Liver (tissue), 9 donors: ENCODE results near the gene RERE. TPM values are rescaled to one million over a fixed set of nuclear protein-coding genes. Genes with fewer than 3 reads are reported as not detected.

Experiments
- DNase-seq: peaks from one replicate; pipeline ENCODE4 v3.0.0-alpha.2; 2017; ENCODE audit warnings: low spot score
- H3K27ac ChIP-seq, 2 donors: one replicate each; pipeline ENCODE4 v1.7.0; 2013; ENCODE audit warnings: inconsistent platforms in 2 of 2, low read length in 2 of 2, control low read depth in 1 of 2, low read depth in 1 of 2, mild to moderate bottlenecking in 1 of 2
- H3K27me3 ChIP-seq, 4 donors: one replicate each; pipeline versions ENCODE4 v1.6.1 to v1.7.0; 2013; ENCODE audit warnings: low read length in 3 of 4, inconsistent platforms in 1 of 4, mild to moderate bottlenecking in 1 of 4, moderate library complexity in 1 of 4; ENCODE audit not compliant: control insufficient read depth in 4 of 4, insufficient read depth in 4 of 4
- H3K36me3 ChIP-seq, 4 donors: one replicate each; pipeline versions ENCODE4 v1.6.1 to v1.7.0; 2013; ENCODE audit warnings: low read length in 3 of 4, mild to moderate bottlenecking in 3 of 4, low read depth in 1 of 4, moderate library complexity in 1 of 4; ENCODE audit not compliant: control insufficient read depth in 4 of 4, insufficient read depth in 3 of 4
- H3K4me1 ChIP-seq, 4 donors: one replicate each; pipeline versions ENCODE4 v1.6.1 to v1.7.0; 2013; ENCODE audit warnings: low read length in 3 of 4, mild to moderate bottlenecking in 3 of 4, moderate library complexity in 1 of 4; ENCODE audit not compliant: control insufficient read depth in 4 of 4, insufficient read depth in 4 of 4
- H3K4me3 ChIP-seq, 3 donors: one replicate each; pipeline versions ENCODE4 v1.6.1 to v1.7.0; 2013; ENCODE audit warnings: low read length in 3 of 3, control low read depth in 1 of 3, low read depth in 1 of 3, mild to moderate bottlenecking in 1 of 3
- H3K9ac ChIP-seq, 2 donors: one replicate each; pipeline ENCODE4 v1.7.0; 2013; ENCODE audit warnings: low read length in 2 of 2, mild to moderate bottlenecking in 2 of 2, moderate library complexity in 2 of 2, control low read depth in 1 of 2, low read depth in 1 of 2
- H3K9me3 ChIP-seq, 4 donors: one replicate each; pipeline versions ENCODE4 v1.6.1 to v1.7.0; 2013; ENCODE audit warnings: low read length in 3 of 4; ENCODE audit not compliant: control insufficient read depth in 4 of 4
- ATF3 ChIP-seq: IDR thresholded peaks from 2 replicates; pipeline ENCODE4 v1.6.1; 2016; ENCODE audit warnings: antibody characterized with exemption
- CTCF ChIP-seq: fragments of 150-350 bp; IDR thresholded peaks from 2 replicates; pipeline ENCODE4 v1.5.1; 2017; ENCODE audit warnings: improper control_type of control experiment, low read depth, low read length; ENCODE audit not compliant: missing input control
- EGR1 ChIP-seq, 2 donors: IDR thresholded peaks; 2 replicates each; pipeline ENCODE4 v1.6.1; 2016 to 2018; ENCODE audit warnings: antibody characterized with exemption in 2 of 2, low read depth in 2 of 2
- FOXA1 ChIP-seq: IDR thresholded peaks from 2 replicates; pipeline ENCODE4 v1.6.1; 2016; ENCODE audit warnings: antibody characterized with exemption
- FOXA2 ChIP-seq: IDR thresholded peaks from 2 replicates; pipeline ENCODE4 v1.6.1; 2016; ENCODE audit warnings: antibody characterized with exemption
- GABPA ChIP-seq, 2 donors: IDR thresholded peaks in 1 of 2; conservative IDR thresholded peaks in 1 of 2; 2 replicates each; pipeline ENCODE4 v1.6.1; 2016; ENCODE audit warnings: antibody characterized with exemption in 2 of 2, mild to moderate bottlenecking in 1 of 2, moderate library complexity in 1 of 2
- HNF4A ChIP-seq, 2 donors: conservative IDR thresholded peaks; 2 replicates each; pipeline ENCODE4 v1.6.1; 2016; ENCODE audit warnings: antibody characterized with exemption in 2 of 2, mild to moderate bottlenecking in 2 of 2
- HNF4G ChIP-seq: IDR thresholded peaks from 2 replicates; pipeline ENCODE4 v1.6.1; 2016; ENCODE audit warnings: antibody characterized with exemption
- JUND ChIP-seq, 2 donors: IDR thresholded peaks; 2 replicates each; pipeline ENCODE4 v1.6.1; 2016; ENCODE audit warnings: antibody characterized with exemption in 2 of 2
- MAX ChIP-seq: IDR thresholded peaks from 2 replicates; pipeline ENCODE4 v1.6.1; 2016; ENCODE audit warnings: antibody characterized with exemption
- NR2F2 ChIP-seq: IDR thresholded peaks from 2 replicates; pipeline ENCODE4 v1.6.1; 2016; ENCODE audit warnings: antibody characterized with exemption
- RAD21 ChIP-seq, 2 donors: IDR thresholded peaks; 2 replicates each; pipeline ENCODE4 v1.6.1; 2016; ENCODE audit warnings: antibody characterized with exemption in 2 of 2, mild to moderate bottlenecking in 2 of 2
- REST ChIP-seq: IDR thresholded peaks from 2 replicates; pipeline ENCODE4 v1.6.1; 2016; ENCODE audit warnings: antibody characterized with exemption, mild to moderate bottlenecking
- RXRA ChIP-seq, 2 donors: IDR thresholded peaks; 2 replicates each; pipeline ENCODE4 v1.6.1; 2017 to 2018; ENCODE audit warnings: antibody characterized with exemption in 2 of 2, mild to moderate bottlenecking in 1 of 2
- SP1 ChIP-seq: IDR thresholded peaks from 2 replicates; pipeline ENCODE4 v1.6.1; 2018; ENCODE audit warnings: antibody characterized with exemption, mild to moderate bottlenecking
- TAF1 ChIP-seq: conservative IDR thresholded peaks from 2 replicates; pipeline ENCODE4 v1.6.1; 2016; ENCODE audit warnings: antibody characterized with exemption, mild to moderate bottlenecking
- YY1 ChIP-seq: IDR thresholded peaks from 2 replicates; pipeline ENCODE4 v1.6.1; 2016; ENCODE audit warnings: antibody characterized with exemption, mild to moderate bottlenecking
- ZBTB33 ChIP-seq: IDR thresholded peaks from 2 replicates; pipeline ENCODE4 v1.6.1; 2016; ENCODE audit warnings: antibody characterized with exemption
- WGBS: extraction: QIAGEN DNeasy Blood & Tissue Kit; methylation state at CpG from one replicate; pipeline ENCODE4 v1.1.7; 2013; 5-methylcytosine and 5-hydroxymethylcytosine counted together
- polyA plus RNA-seq, 2 donors: library from polyadenylated mRNA; stranded (reverse) in 1 of 2; unstranded in 1 of 2; fragments of 200-250 nt in 1 of 2; fragments of >200 nt in 1 of 2; fragmentation: Nextera tagmentation in 1 of 2; extraction: Ambion mirVana in 1 of 2; gene quantifications; one replicate each; pipeline versions ENCODE4 v1.2.1 to v1.2.3, GENCODE V29; 2013 to 2015
- total RNA-seq, 2 donors: library from RNA; depleted of rRNA; stranded (reverse); fragments of >200 nt; gene quantifications; one replicate each; pipeline ENCODE4 v1.2.3, GENCODE V29; 2014
- donor health status: healthy.
- donor health status: healthy.
- donor health status: healthy.
- donor health status: healthy.
- donor health status: healthy.

RERE gene
- total and polyA plus RNA-seq, 4 donors: 9.8 to 49.1 (median 24.8) TPM

- WGBS: under 1% methylated on average over 88 of the region's 88 CpGs
- DNase-seq: peak; percentile 82
- peaks cover 3 to 23% (median 19%) of the 10 kb centered on the region in 4 donors for H3K4me1 ChIP-seq
- H3K4me3 ChIP-seq: peak overlapping the region; percentile 57 to 94 (median 68)
- no peaks in the 10 kb centered on the region for H3K9me3 ChIP-seq
- no peaks in the 10 kb centered on the region for H3K36me3 ChIP-seq
- peak overlapping the region; percentile 51 to 75 for H3K9ac ChIP-seq
- H3K27ac ChIP-seq: peak overlapping the region; percentile 73 to 87
- TF ChIP-seq HNF4G (peak; percentile 9), ZBTB33 (no peak), FOXA2 (no peak), EGR1 (IDR thresholded peaks at IDR 0.05; ENCODE audit: low read depth in 2 of 2) (no peak), REST (no peak), MAX (peak; percentile 15), HNF4A (conservative IDR thresholded peaks at IDR 0.05) (no peak), NR2F2 (peak; percentile 20), SP1 (peak; percentile 40), CTCF (peak; percentile 8), JUND (IDR thresholded peaks at IDR 0.05) (no peak), GABPA (IDR thresholded peaks at IDR 0.05 in 1 of 2, conservative IDR thresholded peaks at IDR 0.05 in 1 of 2) (peak in 1 of 2 donors; percentile 60), FOXA1 (no peak), RAD21 (IDR thresholded peaks at IDR 0.05) (peak; percentile 29 to 34), TAF1 (peak; percentile 28), ATF3 (no peak), YY1 (peak; percentile 59), RXRA (IDR thresholded peaks at IDR 0.05) (no peak)
- no peaks in the 10 kb centered on the region for H3K27me3 ChIP-seq
These were observed 114.3 kb downstream of the RERE start for GRCh38 chr1:8702850-8703810.
